H9 (cell line): ENCODE data around the gene RIMKLA. TPM values are rescaled to one million over a fixed set of nuclear protein-coding genes. Genes with fewer than 3 reads are reported as not detected.

Experiments used
- DNase-seq: peaks from one replicate; pipeline ENCODE4 v3.0.0-alpha.2; 2017
- H2AFZ ChIP-seq: one replicate; pipeline ENCODE4 v1.6.1; 2013; ENCODE audit warnings: mild to moderate bottlenecking, low read length, control low read depth, moderate library complexity
- H2AK5ac ChIP-seq: 2 replicates; pipeline ENCODE4 v1.6.1; 2013; ENCODE audit warnings: low read length, control low read depth, mixed read lengths; ENCODE audit not compliant: insufficient read length
- H2BK120ac ChIP-seq: one replicate; pipeline ENCODE4 v1.6.1; 2013; ENCODE audit warnings: low read depth, mild to moderate bottlenecking, low read length, control low read depth, inconsistent platforms; ENCODE audit not compliant: poor library complexity, severe bottlenecking
- H2BK12ac ChIP-seq: 2 replicates; pipeline ENCODE4 v1.6.1; 2013; ENCODE audit warnings: low read length, control low read depth, mixed read lengths, low read depth; ENCODE audit not compliant: insufficient read length
- H2BK15ac ChIP-seq: 2 replicates; pipeline ENCODE4 v1.6.1; 2013; ENCODE audit warnings: low read depth, low read length, control low read depth
- H2BK20ac ChIP-seq: one replicate; pipeline ENCODE4 v1.6.1; 2013; ENCODE audit warnings: low read depth, mild to moderate bottlenecking, low read length, control low read depth, inconsistent platforms; ENCODE audit not compliant: poor library complexity, severe bottlenecking
- H2BK5ac ChIP-seq: 2 replicates; pipeline ENCODE4 v1.6.1; 2013; ENCODE audit warnings: low read length, control low read depth, mixed read lengths; ENCODE audit not compliant: insufficient read length
- H3K14ac ChIP-seq: 2 replicates; pipeline ENCODE4 v1.6.1; 2013; ENCODE audit warnings: low read length, control low read depth; ENCODE audit not compliant: insufficient read depth
- H3K18ac ChIP-seq: 2 replicates; pipeline ENCODE4 v1.6.1; 2013; ENCODE audit warnings: low read depth, mild to moderate bottlenecking, mixed read lengths, low read length, control low read depth; ENCODE audit not compliant: insufficient read length
- H3K23ac ChIP-seq: 2 replicates; pipeline ENCODE4 v1.6.1; 2013; ENCODE audit warnings: low read length, control low read depth, mixed read lengths, low read depth; ENCODE audit not compliant: insufficient read length
- H3K23me2 ChIP-seq: 2 replicates; pipeline ENCODE4 v1.6.1; 2013; ENCODE audit warnings: low read depth, mild to moderate bottlenecking, mixed read lengths, low read length, control low read depth; ENCODE audit not compliant: insufficient read length, poor library complexity, severe bottlenecking
- H3K27ac ChIP-seq: 2 replicates; pipeline ENCODE4 v1.5.1; 2013; ENCODE audit warnings: low read length, control low read depth, mixed read lengths, low read depth; ENCODE audit not compliant: insufficient read length
- H3K27me3 ChIP-seq: 2 replicates; pipeline ENCODE4 v1.6.1; 2013; ENCODE audit warnings: low read length, control low read depth, inconsistent platforms; ENCODE audit not compliant: insufficient read depth
- H3K4ac ChIP-seq: 2 replicates; pipeline ENCODE4 v1.6.1; 2013; ENCODE audit warnings: low read depth, mild to moderate bottlenecking, control low read depth, inconsistent platforms, low read length, moderate library complexity
- H3K4me1 ChIP-seq: 2 replicates; pipeline ENCODE4 v1.6.1; 2013; ENCODE audit warnings: low read length, control low read depth, inconsistent platforms; ENCODE audit not compliant: insufficient read depth
- H3K4me2 ChIP-seq: 2 replicates; pipeline ENCODE4 v1.6.1; 2013; ENCODE audit warnings: low read length, control low read depth, mixed read lengths; ENCODE audit not compliant: insufficient read length, insufficient read depth
- H3K56ac ChIP-seq: 2 replicates; pipeline ENCODE4 v1.6.1; 2013; ENCODE audit warnings: low read depth, mild to moderate bottlenecking, mixed read lengths, low read length, control low read depth; ENCODE audit not compliant: insufficient read length
- H3K79me1 ChIP-seq: 2 replicates; pipeline ENCODE4 v1.6.1; 2013; ENCODE audit warnings: low read depth, mild to moderate bottlenecking, moderate library complexity, low read length, control low read depth, inconsistent platforms; ENCODE audit not compliant: insufficient read depth, poor library complexity, severe bottlenecking
- H3K79me2 ChIP-seq: 2 replicates; pipeline ENCODE4 v1.6.1; 2013; ENCODE audit warnings: low read length, control low read depth, inconsistent platforms; ENCODE audit not compliant: insufficient read depth
- H3K9ac ChIP-seq: 2 replicates; pipeline ENCODE4 v1.6.1; 2013; ENCODE audit warnings: low read length, control low read depth, mixed read lengths; ENCODE audit not compliant: insufficient read length; ENCODE audit errors: extremely low read depth
- H3K9me3 ChIP-seq: one replicate; pipeline ENCODE4 v1.6.1; 2013; ENCODE audit warnings: low read depth, low read length, inconsistent platforms; ENCODE audit not compliant: control insufficient read depth
- H3T11ph ChIP-seq: one replicate; pipeline ENCODE4 v1.6.1; 2013; ENCODE audit warnings: mild to moderate bottlenecking, low read length, control low read depth, inconsistent platforms
- H4K20me1 ChIP-seq: one replicate; pipeline ENCODE4 v1.6.1; 2013; ENCODE audit not compliant: control insufficient read depth, insufficient read length, insufficient read depth
- H4K5ac ChIP-seq: 2 replicates; pipeline ENCODE4 v1.6.1; 2013; ENCODE audit warnings: low read depth, mild to moderate bottlenecking, mixed read lengths, low read length, control low read depth; ENCODE audit not compliant: insufficient read length
- H4K8ac ChIP-seq: replicated peaks from 2 replicates; pipeline ENCODE4 v1.6.1; 2013; ENCODE audit warnings: low read length, control low read depth, mixed read lengths, low read depth; ENCODE audit not compliant: insufficient read length
- H4K91ac ChIP-seq: 2 replicates; pipeline ENCODE4 v1.6.1; 2013; ENCODE audit warnings: low read depth, mild to moderate bottlenecking, moderate library complexity, mixed read lengths, low read length, control low read depth; ENCODE audit not compliant: insufficient read length
- H3K27ac Mint-ChIP-seq, 3 experiments: 2 replicates in 2 of 3; 3 replicates in 1 of 3; pipeline ENCODE4 v1.8.0; 2020 to 2021; ENCODE audit warnings: mixed read lengths in 3 of 3, mild to moderate bottlenecking in 1 of 3, moderate library complexity in 1 of 3
- H3K27me3 Mint-ChIP-seq: 2 replicates; pipeline ENCODE4 v1.8.0; 2021; ENCODE audit warnings: low read depth, mild to moderate bottlenecking, moderate library complexity, mixed read lengths
- H3K36me3 Mint-ChIP-seq, 3 experiments: 2 replicates in 2 of 3; 3 replicates in 1 of 3; pipeline ENCODE4 v1.8.0; 2020 to 2021; ENCODE audit warnings: low read depth in 3 of 3, mixed read lengths in 3 of 3; ENCODE audit not compliant: insufficient read depth in 1 of 3
- H3K4me1 Mint-ChIP-seq, 2 experiments: 2 replicates each; pipeline ENCODE4 v1.8.0; 2020; ENCODE audit warnings: mixed read lengths in 2 of 2
- H3K4me3 Mint-ChIP-seq, 2 experiments: 2 replicates in 1 of 2; 3 replicates in 1 of 2; pipeline ENCODE4 v1.8.0; 2020 to 2021; ENCODE audit warnings: mild to moderate bottlenecking in 2 of 2, mixed read lengths in 2 of 2, moderate library complexity in 1 of 2
- H3K9me3 Mint-ChIP-seq, 2 experiments: 2 replicates in 1 of 2; 3 replicates in 1 of 2; pipeline ENCODE4 v1.8.0; 2020; ENCODE audit warnings: mild to moderate bottlenecking in 2 of 2, mixed read lengths in 2 of 2, moderate library complexity in 1 of 2
- CTCF ChIP-seq: fragments of 200-600 bp; sonication (generic); conservative IDR thresholded peaks from 3 replicates; pipeline ENCODE4 v1.8.0; 2021; ENCODE audit warnings: antibody characterized with exemption, mild to moderate bottlenecking
- WGBS: extraction: QIAGEN DNeasy Blood & Tissue Kit; methylation state at CpG from one replicate; pipeline ENCODE4 v1.1.7; 2013; ENCODE audit warnings: missing lambda C conversion rate, low lambda C conversion rate, mixed read lengths; ENCODE audit not compliant: insufficient read length; ENCODE audit errors: extremely low coverage; 5-methylcytosine and 5-hydroxymethylcytosine counted together
- total RNA-seq: library from RNA; stranded (reverse); gene quantifications from 2 replicates; pipeline ENCODE4 v1.2.1, GENCODE V29; 2021

RIMKLA gene
- total RNA-seq, 1 experiment from 2014 or later, result 4.7 TPM

- H3K9me3 ChIP-seq, result no peaks in the 10 kb centered on the region
- no peaks in the 10 kb centered on the region for H3K79me1 ChIP-seq
- no peak overlapping the region for H3T11ph ChIP-seq
- H3K18ac ChIP-seq, result no peak overlapping the region
- no peak overlapping the region for H2BK5ac ChIP-seq
- Mint-ChIP-seq H3K4me3 (no peak overlapping the region), H3K36me3 (no peaks in the 10 kb centered on the region), H3K4me1 (peaks cover 8% of the 10 kb centered on the region in 2 experiments; a peak in 1 of 4 replicates), H3K9me3 (no peaks in the 10 kb centered on the region), H3K27me3 (peaks cover 17% of the 10 kb centered on the region), H3K27ac (no peak overlapping the region)
- H3K4ac ChIP-seq, result no peak overlapping the region
- no peak overlapping the region for H2BK120ac ChIP-seq
- no peak for TF ChIP-seq CTCF
- no peak overlapping the region for H3K4me2 ChIP-seq
- H2BK12ac ChIP-seq, result no peak overlapping the region
- no peaks in the 10 kb centered on the region for H3K27me3 ChIP-seq
- H2BK20ac ChIP-seq, result no peak overlapping the region
- no peak overlapping the region for H2AFZ ChIP-seq
- no peaks in the 10 kb centered on the region for H4K20me1 ChIP-seq
- no peak overlapping the region for H4K5ac ChIP-seq
- H4K8ac ChIP-seq, result no peak overlapping the region
- DNase-seq, result no peak
- H3K27ac ChIP-seq, result no peak overlapping the region
- no peaks in the 10 kb centered on the region for H3K23me2 ChIP-seq
- H3K56ac ChIP-seq, result no peak overlapping the region
- no peak overlapping the region for H3K14ac ChIP-seq
- H3K79me2 ChIP-seq, result no peaks in the 10 kb centered on the region
- no peaks in the 10 kb centered on the region for H3K4me1 ChIP-seq
- no CpG with 5 or more reads among the region's 1 CpG for WGBS
- no peak overlapping the region for H2AK5ac ChIP-seq
- H3K9ac ChIP-seq, result no peak overlapping the region
- H3K23ac ChIP-seq, result no peak overlapping the region
- no peak overlapping the region for H4K91ac ChIP-seq
- no peak overlapping the region for H2BK15ac ChIP-seq
These were observed 11.1 kb upstream of the RIMKLA start for GRCh38 chr1:42369471-42369870.
